HK-2 (cell line): Measurements from ENCODE around the gene KMT2A.
"Not testable (repeated sequence)": the region's sequence is repeated elsewhere in the genome, so short reads cannot be mapped to it uniquely, and the experiment has no call there.

Experiments
- DNase-seq: peaks from one replicate; pipeline ENCODE4 v3.0.0-alpha.2; 2018; ENCODE audit not compliant: unreplicated experiment

Gene KMT2A

DNA sequence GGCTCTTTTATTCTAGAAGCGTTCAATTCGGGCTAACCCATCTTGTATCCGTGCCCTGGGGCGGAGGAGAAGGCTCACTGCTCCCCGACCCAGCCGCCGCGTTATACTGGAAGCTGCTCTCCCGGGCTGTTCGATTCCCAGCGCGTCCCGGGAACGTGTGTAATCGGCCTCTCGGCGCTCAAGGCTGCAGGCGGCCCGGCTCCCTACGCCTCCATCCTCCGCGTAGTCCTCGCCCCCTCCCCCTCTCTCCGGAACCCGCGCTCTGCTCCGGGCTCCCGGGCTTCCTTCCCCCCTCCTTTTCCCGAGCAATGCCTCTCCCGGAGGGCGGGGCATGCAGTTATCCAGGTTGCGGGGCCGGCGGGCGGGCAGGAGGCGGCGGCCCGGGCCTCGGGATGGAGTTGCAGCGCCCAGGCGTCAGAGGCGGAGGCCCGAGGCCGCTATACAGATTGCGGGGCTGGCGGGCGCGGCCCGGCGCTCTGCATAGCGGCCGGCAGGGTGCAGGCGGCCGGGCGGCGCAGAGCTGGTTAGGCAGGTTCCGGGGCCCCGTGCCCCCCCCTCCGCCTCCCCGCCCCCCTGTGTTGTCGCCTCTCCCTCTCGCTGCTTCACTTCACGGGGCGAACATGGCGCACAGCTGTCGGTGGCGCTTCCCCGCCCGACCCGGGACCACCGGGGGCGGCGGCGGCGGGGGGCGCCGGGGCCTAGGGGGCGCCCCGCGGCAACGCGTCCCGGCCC lies at the start of gene KMT2A:
Gene KMT2A (plus strand): TSS at position 600 of the 732 bp plus-strand sequence. CDS start 21 bp downstream, at position 621.
- DNase-seq, result peak; percentile 94

DNA sequence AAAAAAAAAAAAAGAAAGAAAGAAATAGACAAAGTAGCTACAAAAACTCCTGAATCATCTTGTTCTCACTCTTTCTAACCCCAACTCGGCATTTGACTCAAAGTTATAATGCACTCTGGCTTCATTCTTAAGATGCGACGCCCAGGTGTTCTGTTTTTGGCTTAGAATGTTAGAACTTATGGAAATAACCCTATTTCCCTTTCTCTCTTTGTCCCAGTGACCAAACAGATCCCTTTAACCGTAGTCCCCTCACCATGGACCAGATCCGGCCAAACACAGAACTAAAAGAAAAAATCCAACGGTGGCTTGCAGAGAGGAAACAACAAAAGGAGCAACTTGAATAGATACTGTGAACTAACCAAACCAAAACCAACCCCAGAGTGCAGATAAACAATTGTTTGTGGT lies 40.2 kb upstream of the KMT2A start:
- DNase-seq, result no peak

- no peak for DNase-seq
Measured at GRCh38 chr11:118397448-118397847, 38.8 kb upstream of the KMT2A start.

DNA sequence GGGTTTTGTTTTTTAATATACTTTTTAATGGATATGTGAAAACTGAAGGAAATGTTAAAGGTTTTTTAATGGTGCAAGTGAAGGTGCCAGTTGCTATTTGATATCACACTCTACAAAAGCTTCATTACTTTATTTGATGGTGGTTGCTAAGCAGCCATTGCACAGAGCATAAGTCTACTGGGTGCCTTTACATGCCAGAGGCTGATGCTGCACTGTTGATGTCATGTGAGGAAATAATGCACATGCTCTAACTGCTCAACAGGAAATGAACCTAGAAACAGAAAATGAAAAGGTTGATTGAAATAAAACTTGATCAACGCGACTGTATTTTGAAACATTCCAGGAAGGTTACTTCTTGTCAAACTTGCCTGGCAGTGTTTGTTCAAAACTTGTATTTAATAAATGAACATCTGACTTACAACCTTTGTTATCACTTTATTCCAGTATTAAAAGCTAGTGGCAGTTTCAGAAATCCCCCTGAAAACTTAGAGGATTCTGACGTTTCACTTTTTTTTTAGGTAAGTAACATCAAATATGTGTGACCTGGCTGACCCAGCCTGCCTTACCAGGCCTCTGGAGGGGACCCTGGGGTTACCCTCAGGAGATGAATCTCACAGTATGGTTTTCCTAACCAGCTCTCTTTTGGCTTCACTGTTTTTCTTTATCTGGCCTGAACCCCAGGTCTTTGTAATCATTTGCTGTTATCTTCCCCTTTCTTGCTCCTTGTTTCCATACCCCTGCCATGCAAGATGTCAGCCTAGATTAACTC lies 37.3 kb upstream of the KMT2A start:
- no peak for DNase-seq

- DNase-seq, result peak; percentile 83
Measured at GRCh38 chr11:118401151-118401879, 35.0 kb upstream of the KMT2A start, which contains the start of gene ATP5MG. Gene ATP5MG (plus strand): TSS chr11:118401606. CDS start chr11:118401666, 60 bp downstream.

DNA sequence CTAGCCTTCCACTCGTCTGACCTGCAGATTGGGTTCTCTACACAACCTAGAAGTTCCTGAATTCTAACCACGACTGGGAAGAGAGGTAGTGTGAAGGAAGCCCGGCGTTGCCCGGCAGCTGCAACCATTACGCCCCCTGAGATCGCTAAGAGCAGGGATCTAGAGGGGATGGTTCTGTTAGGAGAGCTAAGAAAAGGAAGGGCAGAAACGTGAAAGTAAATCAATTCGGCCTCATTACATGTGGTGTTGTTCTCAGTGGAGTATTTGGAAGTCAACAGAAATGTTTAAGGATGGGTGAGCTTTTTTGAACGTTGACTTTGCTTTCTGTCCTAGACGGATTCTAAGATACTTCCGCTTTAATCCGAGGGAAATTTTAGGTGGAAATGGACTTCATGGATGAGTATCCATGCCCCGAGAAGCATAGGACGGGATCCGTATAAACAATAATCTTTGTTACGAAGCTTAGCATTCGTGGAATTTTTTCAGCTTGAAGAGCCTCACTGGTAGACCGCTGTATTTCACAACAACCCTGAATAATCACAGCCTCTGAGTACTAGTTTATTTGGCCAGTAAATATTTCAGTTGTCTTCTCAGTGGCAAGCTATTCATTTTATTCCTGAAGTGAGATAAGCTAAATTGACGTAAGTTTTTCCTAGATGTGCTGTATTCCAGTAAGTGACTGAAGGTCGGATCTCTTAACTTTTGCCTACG lies 34.3 kb upstream of the KMT2A start:
- no peak for DNase-seq

- DNase-seq, result not testable (repeated sequence)
Measured at GRCh38 chr11:118402594-118402993, 33.7 kb upstream of the KMT2A start.

- DNase-seq, result no peak
Measured at GRCh38 chr11:118406599-118407166, 29.6 kb upstream of the KMT2A start.

DNA sequence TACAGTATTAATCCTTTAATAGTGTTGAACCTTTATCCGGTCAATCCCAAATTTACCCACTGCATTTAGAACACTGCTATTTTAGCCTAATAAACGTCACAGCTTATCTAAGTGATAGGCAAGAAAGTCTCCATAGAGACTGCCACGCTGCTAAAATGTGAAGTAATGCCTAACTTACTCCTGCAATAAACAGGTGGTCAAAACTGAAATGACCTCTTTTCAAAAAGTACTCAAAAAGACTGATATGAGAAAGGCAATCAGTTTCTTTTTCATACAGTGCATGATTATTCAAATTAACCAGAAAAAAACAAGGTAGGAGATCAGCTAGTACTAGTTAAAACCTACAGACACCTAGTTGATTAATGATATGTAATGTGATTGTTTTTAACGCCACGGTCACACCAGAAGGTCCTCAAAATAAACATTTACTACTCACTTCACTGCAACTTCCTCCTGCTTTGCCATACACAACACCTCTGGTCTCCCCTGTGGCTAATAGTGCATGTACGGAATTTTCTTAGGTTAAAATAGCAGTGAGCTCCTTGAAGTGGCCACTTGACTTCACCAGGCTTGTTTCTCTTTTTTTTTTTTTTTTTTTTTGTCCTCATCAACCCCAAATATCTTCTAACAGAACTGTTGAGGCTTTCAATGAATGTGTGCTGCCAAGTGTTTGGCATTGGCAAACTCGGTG lies 26.1 kb upstream of the KMT2A start:
- DNase-seq, result no peak

GRCh38 chr11:118411530-118411929 lies 24.8 kb upstream of the KMT2A start:
- no peak for DNase-seq

- no peak for DNase-seq
Measured at GRCh38 chr11:118412921-118413320, 23.4 kb upstream of the KMT2A start.

- no peak for DNase-seq
Measured at GRCh38 chr11:118415062-118415738, 21.1 kb upstream of the KMT2A start.

- peak; percentile 52 for DNase-seq
Measured at GRCh38 chr11:118415739-118416068, 20.6 kb upstream of the KMT2A start.

DNA sequence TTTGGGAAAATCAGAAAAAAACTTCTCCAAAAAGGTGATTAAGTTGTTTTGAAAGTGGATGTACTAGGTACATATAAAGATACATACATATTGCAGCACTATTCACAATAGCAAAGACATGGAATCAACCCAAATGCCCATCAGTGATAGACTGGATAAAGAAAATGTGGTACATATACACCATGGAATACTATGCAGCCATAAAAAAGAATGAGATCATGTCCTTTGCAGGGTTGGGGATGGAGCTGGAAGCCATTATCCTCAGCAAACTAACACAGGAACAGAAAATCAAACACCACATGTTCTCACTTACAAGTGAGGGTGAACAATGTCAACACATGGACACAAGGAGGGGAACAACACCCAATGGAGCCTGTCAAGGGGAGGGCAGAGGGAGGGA lies 19.4 kb upstream of the KMT2A start:
- not testable (repeated sequence) for DNase-seq

DNA sequence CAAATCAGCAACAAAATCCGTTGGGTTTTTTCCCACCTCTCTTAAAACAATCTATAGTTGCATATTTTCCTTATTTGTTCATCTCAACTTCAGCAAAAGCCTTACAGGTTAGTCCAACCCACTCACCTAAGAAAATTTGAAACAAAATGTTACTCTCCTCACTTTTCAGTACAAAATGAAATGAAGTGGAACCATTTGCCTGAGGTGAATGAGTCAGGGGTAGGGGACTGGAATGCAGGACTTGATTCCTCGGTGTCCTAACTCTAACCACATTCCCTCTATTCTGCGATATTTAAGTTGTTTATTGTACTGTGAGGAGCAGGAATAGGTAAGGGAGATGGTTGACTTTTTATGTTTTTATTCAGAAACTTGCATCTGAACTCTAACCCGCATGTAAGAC lies 18.5 kb upstream of the KMT2A start:
- DNase-seq, result no peak

- no peak for DNase-seq
Measured at GRCh38 chr11:118418766-118419165, 17.5 kb upstream of the KMT2A start.

DNA sequence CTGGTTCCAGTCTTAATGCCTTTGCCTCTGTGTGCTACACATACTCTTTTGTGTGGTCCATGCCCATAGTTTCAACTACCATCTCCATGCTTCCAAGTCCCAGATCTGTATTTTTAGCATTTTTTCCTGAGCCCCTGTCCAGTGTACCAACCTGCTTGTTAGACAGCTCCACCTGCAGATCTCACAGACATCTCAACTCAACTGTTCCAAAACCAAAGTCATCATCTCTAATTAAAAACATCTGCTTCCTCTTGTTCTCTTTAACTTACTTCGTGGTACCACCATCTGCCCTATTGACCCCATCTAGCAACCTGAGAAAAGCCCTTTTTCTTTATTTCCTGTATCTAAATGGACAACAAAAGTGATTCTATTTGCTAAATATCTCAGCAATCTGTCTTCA lies 8.6 kb upstream of the KMT2A start:
- no peak for DNase-seq

DNA sequence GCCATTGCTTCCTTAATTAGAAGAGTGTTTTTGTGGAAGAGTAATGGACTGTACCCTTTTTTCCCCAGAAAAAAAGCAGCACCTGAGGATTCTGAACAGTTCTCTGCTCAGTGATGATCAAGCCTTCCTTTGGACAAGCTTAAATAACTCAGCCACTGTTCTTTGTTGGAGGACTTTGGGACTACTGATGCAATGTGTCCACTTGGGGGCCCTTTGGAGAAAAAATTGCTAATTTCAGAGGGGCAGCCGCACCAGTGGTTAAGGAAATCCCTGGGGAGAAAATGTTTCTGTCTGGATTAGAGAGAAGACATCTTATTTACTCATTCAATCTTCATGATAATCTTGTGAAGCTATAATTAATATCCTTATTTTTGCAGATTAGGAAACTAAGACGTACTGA lies 5.3 kb upstream of the KMT2A start:
- no peak for DNase-seq

- no peak for DNase-seq
Measured at GRCh38 chr11:118434123-118434552, 2.2 kb upstream of the KMT2A start.

GRCh38 chr11:118434553-118435289 lies 1.6 kb upstream of the KMT2A start:
- DNase-seq, result peak; percentile 34
